Right lobe of liver (tissue), 4 donors: ENCODE measurements around the gene TNRC6C.

ENCODE experiments used
- POLR2A ChIP-seq: fragments of 450-650 bp; IDR thresholded peaks from one replicate; pipeline ENCODE4 v1.6.1; 2017; ENCODE audit warnings: antibody characterized with exemption, mild to moderate bottlenecking
- TF ChIP-seq, protein P1 (sequence below), 4 donors: fragments of 200-600 bp in 3 of 4; fragments of 450-650 bp in 1 of 4; IDR thresholded peaks; one replicate each; pipeline versions ENCODE4 v1.5.1 to v1.8.0; 2016 to 2022; ENCODE audit warnings: antibody characterized with exemption in 4 of 4, mild to moderate bottlenecking in 2 of 4
- donor health status: DM: no; HTN: no; CAD: no.
- donor health status: DM: no; HTN: no; CAD: no.
- donor health status: DM: no; HTN: yes; CAD: no.

DNA sequence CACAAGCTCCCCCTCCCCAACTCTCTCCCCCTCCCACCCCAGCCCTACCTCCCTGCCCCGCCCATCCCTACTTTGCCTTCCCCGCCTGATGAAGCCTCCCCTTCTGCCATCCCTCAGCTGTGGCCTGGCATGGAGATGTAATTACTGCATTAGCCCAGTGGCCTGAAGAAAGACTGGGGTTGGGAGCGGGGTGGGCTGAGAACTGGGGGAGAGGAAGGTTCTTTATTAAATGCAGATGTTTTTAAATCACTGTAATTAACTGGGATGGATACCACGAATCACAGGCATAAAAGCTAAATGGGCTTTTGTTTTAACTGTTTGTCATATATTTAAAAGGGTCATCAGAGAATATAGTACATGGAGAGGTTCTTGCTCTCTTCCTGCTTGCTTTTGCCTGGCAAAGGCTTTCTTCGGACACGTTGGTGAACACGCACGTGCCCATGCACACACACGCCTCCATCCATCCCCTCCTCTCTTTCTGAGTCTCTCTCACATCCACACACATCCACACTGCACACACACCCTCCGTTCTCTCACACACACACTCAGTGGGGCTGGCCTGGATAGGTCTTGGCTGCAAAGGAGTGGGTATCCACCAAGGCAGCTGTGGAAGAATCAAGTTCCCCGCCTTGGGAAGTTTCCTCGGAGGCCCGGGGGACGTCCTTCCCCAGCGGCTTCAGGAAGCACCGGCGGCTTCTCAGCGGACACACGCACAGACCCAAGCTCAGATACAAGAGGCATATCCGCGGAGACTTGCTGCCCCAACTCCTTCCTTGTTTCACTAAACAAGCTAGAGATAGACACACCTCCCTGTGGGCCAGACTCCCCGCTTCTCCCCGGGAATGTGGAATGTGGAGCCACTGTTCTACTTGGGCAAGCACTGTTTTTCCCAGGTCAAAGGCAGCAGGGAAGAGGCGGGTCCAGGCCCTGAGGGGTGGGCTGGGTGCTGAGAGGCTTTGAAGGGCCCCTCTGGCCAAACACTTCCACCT is 27.4 kb upstream of the TNRC6C start:
- TF ChIP-seq, protein P1, sequence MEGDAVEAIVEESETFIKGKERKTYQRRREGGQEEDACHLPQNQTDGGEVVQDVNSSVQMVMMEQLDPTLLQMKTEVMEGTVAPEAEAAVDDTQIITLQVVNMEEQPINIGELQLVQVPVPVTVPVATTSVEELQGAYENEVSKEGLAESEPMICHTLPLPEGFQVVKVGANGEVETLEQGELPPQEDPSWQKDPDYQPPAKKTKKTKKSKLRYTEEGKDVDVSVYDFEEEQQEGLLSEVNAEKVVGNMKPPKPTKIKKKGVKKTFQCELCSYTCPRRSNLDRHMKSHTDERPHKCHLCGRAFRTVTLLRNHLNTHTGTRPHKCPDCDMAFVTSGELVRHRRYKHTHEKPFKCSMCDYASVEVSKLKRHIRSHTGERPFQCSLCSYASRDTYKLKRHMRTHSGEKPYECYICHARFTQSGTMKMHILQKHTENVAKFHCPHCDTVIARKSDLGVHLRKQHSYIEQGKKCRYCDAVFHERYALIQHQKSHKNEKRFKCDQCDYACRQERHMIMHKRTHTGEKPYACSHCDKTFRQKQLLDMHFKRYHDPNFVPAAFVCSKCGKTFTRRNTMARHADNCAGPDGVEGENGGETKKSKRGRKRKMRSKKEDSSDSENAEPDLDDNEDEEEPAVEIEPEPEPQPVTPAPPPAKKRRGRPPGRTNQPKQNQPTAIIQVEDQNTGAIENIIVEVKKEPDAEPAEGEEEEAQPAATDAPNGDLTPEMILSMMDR (IDR thresholded peaks at IDR 0.05): no peak
- no peak for TF ChIP-seq POLR2A
